ENCODE results near the gene ATP12A.

The ATP12A gene

DNA sequence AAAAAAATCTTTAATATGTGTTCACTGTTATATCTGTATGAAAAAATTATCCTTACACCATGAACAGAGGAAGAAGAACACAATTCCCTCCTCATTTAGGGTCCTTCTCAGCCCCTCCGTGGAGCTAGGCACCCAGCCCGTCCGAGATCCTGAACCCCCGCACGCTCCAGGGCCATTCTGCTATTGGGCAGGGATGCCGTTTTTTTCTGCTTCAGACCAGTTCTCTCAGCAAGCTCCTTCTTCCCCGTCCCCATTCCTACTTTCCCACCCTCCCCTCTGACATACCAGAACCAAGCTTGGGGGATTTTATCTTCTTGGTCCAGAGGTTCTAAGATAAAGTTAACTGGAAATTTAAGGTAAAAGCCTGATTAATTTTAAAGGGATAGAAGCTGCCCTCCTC, 36.2 kb downstream of the ATP12A start:
- no peak for DNase-seq (ENCODE audit: extremely low spot score)
- TF ChIP-seq CTCF (IDR thresholded peaks at IDR 0.05; ENCODE audit: control extremely low read depth, extremely low read depth, low read depth, missing control alignments) = no peak
- ChIA-PET CTCF (interaction anchor here (1.0 to 1.5 kb wide), 4 partner anchors 11 to 22 kb away, joined by 3 to 5 read pairs (median 4); no protein-coding TSS in a partner anchor), POLR2A (no interaction called here)

GRCh38 chr13:24717217-24717616, 37.0 kb downstream of the ATP12A start:
- ChIA-PET POLR2A (no interaction called here), CTCF (interaction anchor here (1.2 kb wide), 1 partner anchor 23 kb away, joined by 3 read pairs; no protein-coding TSS in a partner anchor)
- TF ChIP-seq CTCF (IDR thresholded peaks at IDR 0.05; ENCODE audit: control extremely low read depth, extremely low read depth, low read depth, missing control alignments) = no peak
- DNase-seq (ENCODE audit: extremely low spot score) = no peak

- DNase-seq (ENCODE audit: extremely low spot score) = no peak
- ChIA-PET CTCF (interaction anchor here (0.9 kb wide), 1 partner anchor 9 kb away, joined by 3 read pairs; no protein-coding TSS in a partner anchor), POLR2A (no interaction called here)
- TF ChIP-seq CTCF (IDR thresholded peaks at IDR 0.05; ENCODE audit: control extremely low read depth, extremely low read depth, low read depth, missing control alignments) = no peak
Measured at GRCh38 chr13:24718192-24718965, 38.2 kb downstream of the ATP12A start.

GRCh38 chr13:24719139-24719538, 38.9 kb downstream of the ATP12A start:
- ChIA-PET POLR2A (no interaction called here), CTCF (interaction anchor here (0.9 to 1.7 kb wide), 3 partner anchors 9 to 21 kb away, joined by 3 to 5 read pairs (median 3); no protein-coding TSS in a partner anchor)
- no peak for DNase-seq (ENCODE audit: extremely low spot score)
- TF ChIP-seq CTCF (IDR thresholded peaks at IDR 0.05; ENCODE audit: control extremely low read depth, extremely low read depth, low read depth, missing control alignments) = no peak

- POLR2A ChIA-PET = no interaction called here
Measured at GRCh38 chr13:24723206-24723605, 43.0 kb downstream of the ATP12A start.

GRCh38 chr13:24724714-24725113, 44.5 kb downstream of the ATP12A start:
- ChIA-PET CTCF (interaction anchor here (1.2 to 4.0 kb wide), 4 partner anchors 11 to 31 kb away, joined by 4 to 19 read pairs (median 5); no protein-coding TSS in a partner anchor), POLR2A (no interaction called here)
- DNase-seq (ENCODE audit: extremely low spot score) = no peak
- no peak for TF ChIP-seq CTCF (IDR thresholded peaks at IDR 0.05; ENCODE audit: control extremely low read depth, extremely low read depth, low read depth, missing control alignments)

More at GRCh38 chr13:24723206-24723605, 43.0 kb downstream of the ATP12A start:
- CTCF ChIA-PET = interaction anchor here (0.9 to 1.7 kb wide), 5 partner anchors 9 to 40 kb away, joined by 3 to 6 read pairs (median 5); no protein-coding TSS in a partner anchor
- TF ChIP-seq CTCF (IDR thresholded peaks at IDR 0.05; ENCODE audit: control extremely low read depth, extremely low read depth, low read depth, missing control alignments) = no peak
- DNase-seq (ENCODE audit: extremely low spot score) = no peak
